ENCODE results near the gene UPK3B. TPM values are rescaled to one million over a fixed set of nuclear protein-coding genes. Genes with fewer than 3 reads are reported as not detected.
"Not testable (repeated sequence)": the region's sequence is repeated elsewhere in the genome, so short reads cannot be mapped to it uniquely, and the experiment has no call there.

UPK3B gene
- total RNA-seq, 1 donor from 2014 or later = 2.7 TPM

- Histone ChIP-seq H3K9me3 (no peaks in the 10 kb centered on the region), H3K27me3 (no peaks in the 10 kb centered on the region), H3K4me3 (no peak overlapping the region), H3K36me3 (peaks cover 0 to 16% of the 10 kb centered on the region in 2 donors), H3K27ac (no peak overlapping the region), H3K4me1 (peaks cover 8% of the 10 kb centered on the region)
- intact Hi-C loops (cut with DNase I) = no loop called here
- no peak for TF ChIP-seq POLR2AphosphoS5 (IDR thresholded peaks at IDR 0.05; ENCODE audit: insufficient read depth in 1 of 2, low read depth in 1 of 2)
- TF ChIP-seq POLR2A (IDR thresholded peaks at IDR 0.05) = no peak
- no peak for TF ChIP-seq CTCF (IDR thresholded peaks at IDR 0.05)
- DNase-seq (ENCODE audit: extremely low spot score in 2 of 2) = no peak
These were observed 4.3 kb upstream of the UPK3B start for GRCh38 chr7:76506081-76506440.

- H3K4me1 ChIP-seq; H3K9me3 ChIP-seq; intact Hi-C loops (cut with DNase I); H3K27me3 ChIP-seq; H3K4me3 ChIP-seq; H3K27ac ChIP-seq: not testable (repeated sequence)
- peak in 1 of 2 donors; percentile 37 for DNase-seq (ENCODE audit: extremely low spot score in 2 of 2)
- H3K36me3 ChIP-seq = peaks cover 0 to 16% of the 10 kb centered on the region in 2 donors
These were observed 3.7 kb upstream of the UPK3B start for GRCh38 chr7:76506643-76507042.

- peaks cover 12% of the 10 kb centered on the region for H3K4me1 ChIP-seq
- no peaks in the 10 kb centered on the region for H3K27me3 ChIP-seq
- no peaks in the 10 kb centered on the region for H3K9me3 ChIP-seq
- no peak overlapping the region for H3K4me3 ChIP-seq
- peaks cover 0 to 16% of the 10 kb centered on the region in 2 donors for H3K36me3 ChIP-seq
- no peak for TF ChIP-seq POLR2AphosphoS5 (IDR thresholded peaks at IDR 0.05; ENCODE audit: insufficient read depth in 1 of 2, low read depth in 1 of 2)
- TF ChIP-seq CTCF (IDR thresholded peaks at IDR 0.05) = no peak
- TF ChIP-seq POLR2A (IDR thresholded peaks at IDR 0.05) = no peak
- no peak overlapping the region for H3K27ac ChIP-seq
- no peak for DNase-seq (ENCODE audit: extremely low spot score in 2 of 2)
- intact Hi-C loops (cut with DNase I) = no loop called here
These were observed 2.5 kb upstream of the UPK3B start for GRCh38 chr7:76507723-76508406.

GRCh38 chr7:76511200-76511910 lies 1.0 kb downstream of the UPK3B start:
- H3K36me3 ChIP-seq; H3K9me3 ChIP-seq; DNase-seq (ENCODE audit: extremely low spot score in 2 of 2); intact Hi-C loops (cut with DNase I); H3K27me3 ChIP-seq; H3K27ac ChIP-seq; H3K4me3 ChIP-seq: not testable (repeated sequence)
- H3K4me1 ChIP-seq = peaks cover 19% of the 10 kb centered on the region

- H3K27ac ChIP-seq; intact Hi-C loops (cut with DNase I): not testable (repeated sequence)
These were observed 1.8 kb downstream of the UPK3B start for GRCh38 chr7:76511911-76512885.

GRCh38 chr7:76512941-76513816 lies 2.8 kb downstream of the UPK3B start:
- H3K36me3 ChIP-seq = no peaks in the 10 kb centered on the region
- intact Hi-C loops (cut with DNase I) = no loop called here
- DNase-seq (ENCODE audit: extremely low spot score in 2 of 2) = peak in 1 of 2 donors; percentile 92
- no peaks in the 10 kb centered on the region for H3K27me3 ChIP-seq
- H3K27ac ChIP-seq = no peak overlapping the region
- no peak for TF ChIP-seq POLR2AphosphoS5 (IDR thresholded peaks at IDR 0.05; ENCODE audit: insufficient read depth in 1 of 2, low read depth in 1 of 2)
- TF ChIP-seq POLR2A (IDR thresholded peaks at IDR 0.05) = no peak
- TF ChIP-seq CTCF (IDR thresholded peaks at IDR 0.05) = no peak
- no peak overlapping the region for H3K4me3 ChIP-seq
- no peaks in the 10 kb centered on the region for H3K9me3 ChIP-seq
- peaks cover 19% of the 10 kb centered on the region for H3K4me1 ChIP-seq

More at GRCh38 chr7:76511911-76512885, 1.8 kb downstream of the UPK3B start:
- not testable (repeated sequence) for H3K27me3 ChIP-seq; DNase-seq (ENCODE audit: extremely low spot score in 2 of 2); H3K4me3 ChIP-seq; H3K36me3 ChIP-seq; H3K9me3 ChIP-seq
- peaks cover 19% of the 10 kb centered on the region for H3K4me1 ChIP-seq

Measured in vagina (tissue), 2 donors.